H9 (cell line): ENCODE measurements around the gene ARFGEF2. TPM values are rescaled to one million over a fixed set of nuclear protein-coding genes. Genes with fewer than 3 reads are reported as not detected.

Experiments
- DNase-seq: peaks from one replicate; pipeline ENCODE4 v3.0.0-alpha.2; 2017
- H2AFZ ChIP-seq: one replicate; pipeline ENCODE4 v1.6.1; 2013; ENCODE audit warnings: mild to moderate bottlenecking, low read length, control low read depth, moderate library complexity
- H2AK5ac ChIP-seq: 2 replicates; pipeline ENCODE4 v1.6.1; 2013; ENCODE audit warnings: low read length, control low read depth, mixed read lengths; ENCODE audit not compliant: insufficient read length
- H2BK120ac ChIP-seq: one replicate; pipeline ENCODE4 v1.6.1; 2013; ENCODE audit warnings: low read depth, mild to moderate bottlenecking, low read length, control low read depth, inconsistent platforms; ENCODE audit not compliant: poor library complexity, severe bottlenecking
- H2BK12ac ChIP-seq: 2 replicates; pipeline ENCODE4 v1.6.1; 2013; ENCODE audit warnings: low read length, control low read depth, mixed read lengths, low read depth; ENCODE audit not compliant: insufficient read length
- H2BK15ac ChIP-seq: 2 replicates; pipeline ENCODE4 v1.6.1; 2013; ENCODE audit warnings: low read depth, low read length, control low read depth
- H2BK20ac ChIP-seq: one replicate; pipeline ENCODE4 v1.6.1; 2013; ENCODE audit warnings: low read depth, mild to moderate bottlenecking, low read length, control low read depth, inconsistent platforms; ENCODE audit not compliant: poor library complexity, severe bottlenecking
- H2BK5ac ChIP-seq: 2 replicates; pipeline ENCODE4 v1.6.1; 2013; ENCODE audit warnings: low read length, control low read depth, mixed read lengths; ENCODE audit not compliant: insufficient read length
- H3K14ac ChIP-seq: 2 replicates; pipeline ENCODE4 v1.6.1; 2013; ENCODE audit warnings: low read length, control low read depth; ENCODE audit not compliant: insufficient read depth
- H3K18ac ChIP-seq: 2 replicates; pipeline ENCODE4 v1.6.1; 2013; ENCODE audit warnings: low read depth, mild to moderate bottlenecking, mixed read lengths, low read length, control low read depth; ENCODE audit not compliant: insufficient read length
- H3K23ac ChIP-seq: 2 replicates; pipeline ENCODE4 v1.6.1; 2013; ENCODE audit warnings: low read length, control low read depth, mixed read lengths, low read depth; ENCODE audit not compliant: insufficient read length
- H3K23me2 ChIP-seq: 2 replicates; pipeline ENCODE4 v1.6.1; 2013; ENCODE audit warnings: low read depth, mild to moderate bottlenecking, mixed read lengths, low read length, control low read depth; ENCODE audit not compliant: insufficient read length, poor library complexity, severe bottlenecking
- H3K27ac ChIP-seq: 2 replicates; pipeline ENCODE4 v1.5.1; 2013; ENCODE audit warnings: low read length, control low read depth, mixed read lengths, low read depth; ENCODE audit not compliant: insufficient read length
- H3K27me3 ChIP-seq: 2 replicates; pipeline ENCODE4 v1.6.1; 2013; ENCODE audit warnings: low read length, control low read depth, inconsistent platforms; ENCODE audit not compliant: insufficient read depth
- H3K4ac ChIP-seq: 2 replicates; pipeline ENCODE4 v1.6.1; 2013; ENCODE audit warnings: low read depth, mild to moderate bottlenecking, control low read depth, inconsistent platforms, low read length, moderate library complexity
- H3K4me1 ChIP-seq: 2 replicates; pipeline ENCODE4 v1.6.1; 2013; ENCODE audit warnings: low read length, control low read depth, inconsistent platforms; ENCODE audit not compliant: insufficient read depth
- H3K4me2 ChIP-seq: 2 replicates; pipeline ENCODE4 v1.6.1; 2013; ENCODE audit warnings: low read length, control low read depth, mixed read lengths; ENCODE audit not compliant: insufficient read length, insufficient read depth
- H3K56ac ChIP-seq: 2 replicates; pipeline ENCODE4 v1.6.1; 2013; ENCODE audit warnings: low read depth, mild to moderate bottlenecking, mixed read lengths, low read length, control low read depth; ENCODE audit not compliant: insufficient read length
- H3K79me1 ChIP-seq: 2 replicates; pipeline ENCODE4 v1.6.1; 2013; ENCODE audit warnings: low read depth, mild to moderate bottlenecking, moderate library complexity, low read length, control low read depth, inconsistent platforms; ENCODE audit not compliant: insufficient read depth, poor library complexity, severe bottlenecking
- H3K79me2 ChIP-seq: 2 replicates; pipeline ENCODE4 v1.6.1; 2013; ENCODE audit warnings: low read length, control low read depth, inconsistent platforms; ENCODE audit not compliant: insufficient read depth
- H3K9ac ChIP-seq: 2 replicates; pipeline ENCODE4 v1.6.1; 2013; ENCODE audit warnings: low read length, control low read depth, mixed read lengths; ENCODE audit not compliant: insufficient read length; ENCODE audit errors: extremely low read depth
- H3K9me3 ChIP-seq: one replicate; pipeline ENCODE4 v1.6.1; 2013; ENCODE audit warnings: low read depth, low read length, inconsistent platforms; ENCODE audit not compliant: control insufficient read depth
- H3T11ph ChIP-seq: one replicate; pipeline ENCODE4 v1.6.1; 2013; ENCODE audit warnings: mild to moderate bottlenecking, low read length, control low read depth, inconsistent platforms
- H4K20me1 ChIP-seq: one replicate; pipeline ENCODE4 v1.6.1; 2013; ENCODE audit not compliant: control insufficient read depth, insufficient read length, insufficient read depth
- H4K5ac ChIP-seq: 2 replicates; pipeline ENCODE4 v1.6.1; 2013; ENCODE audit warnings: low read depth, mild to moderate bottlenecking, mixed read lengths, low read length, control low read depth; ENCODE audit not compliant: insufficient read length
- H4K8ac ChIP-seq: replicated peaks from 2 replicates; pipeline ENCODE4 v1.6.1; 2013; ENCODE audit warnings: low read length, control low read depth, mixed read lengths, low read depth; ENCODE audit not compliant: insufficient read length
- H4K91ac ChIP-seq: 2 replicates; pipeline ENCODE4 v1.6.1; 2013; ENCODE audit warnings: low read depth, mild to moderate bottlenecking, moderate library complexity, mixed read lengths, low read length, control low read depth; ENCODE audit not compliant: insufficient read length
- H3K27ac Mint-ChIP-seq, 3 experiments: 2 replicates in 2 of 3; 3 replicates in 1 of 3; pipeline ENCODE4 v1.8.0; 2020 to 2021; ENCODE audit warnings: mixed read lengths in 3 of 3, mild to moderate bottlenecking in 1 of 3, moderate library complexity in 1 of 3
- H3K27me3 Mint-ChIP-seq: 2 replicates; pipeline ENCODE4 v1.8.0; 2021; ENCODE audit warnings: low read depth, mild to moderate bottlenecking, moderate library complexity, mixed read lengths
- H3K36me3 Mint-ChIP-seq, 3 experiments: 2 replicates in 2 of 3; 3 replicates in 1 of 3; pipeline ENCODE4 v1.8.0; 2020 to 2021; ENCODE audit warnings: low read depth in 3 of 3, mixed read lengths in 3 of 3; ENCODE audit not compliant: insufficient read depth in 1 of 3
- H3K4me1 Mint-ChIP-seq, 2 experiments: 2 replicates each; pipeline ENCODE4 v1.8.0; 2020; ENCODE audit warnings: mixed read lengths in 2 of 2
- H3K4me3 Mint-ChIP-seq, 2 experiments: 2 replicates in 1 of 2; 3 replicates in 1 of 2; pipeline ENCODE4 v1.8.0; 2020 to 2021; ENCODE audit warnings: mild to moderate bottlenecking in 2 of 2, mixed read lengths in 2 of 2, moderate library complexity in 1 of 2
- H3K9me3 Mint-ChIP-seq, 2 experiments: 2 replicates in 1 of 2; 3 replicates in 1 of 2; pipeline ENCODE4 v1.8.0; 2020; ENCODE audit warnings: mild to moderate bottlenecking in 2 of 2, mixed read lengths in 2 of 2, moderate library complexity in 1 of 2
- CTCF ChIP-seq: fragments of 200-600 bp; sonication (generic); conservative IDR thresholded peaks from 3 replicates; pipeline ENCODE4 v1.8.0; 2021; ENCODE audit warnings: antibody characterized with exemption, mild to moderate bottlenecking
- WGBS: extraction: QIAGEN DNeasy Blood & Tissue Kit; methylation state at CpG from one replicate; pipeline ENCODE4 v1.1.7; 2013; ENCODE audit warnings: missing lambda C conversion rate, low lambda C conversion rate, mixed read lengths; ENCODE audit not compliant: insufficient read length; ENCODE audit errors: extremely low coverage; 5-methylcytosine and 5-hydroxymethylcytosine counted together
- total RNA-seq: library from RNA; stranded (reverse); gene quantifications from 2 replicates; pipeline ENCODE4 v1.2.1, GENCODE V29; 2021

The ARFGEF2 gene
- total RNA-seq, 1 experiment from 2014 or later, result 16.6 TPM

- H3K27ac Mint-ChIP-seq, result no peak overlapping the region
- WGBS, result no CpG with 5 or more reads among the region's 11 CpGs
- Histone ChIP-seq H2AK5ac (no peak overlapping the region), H2BK15ac (no peak overlapping the region), H3K4me2 (no peak overlapping the region), H3K79me2 (no peaks in the 10 kb centered on the region), H4K20me1 (no peaks in the 10 kb centered on the region), H3K23ac (no peak overlapping the region), H3K14ac (no peak overlapping the region), H3K18ac (no peak overlapping the region), H4K5ac (no peak overlapping the region), H4K91ac (no peak overlapping the region), H3K27me3 (no peaks in the 10 kb centered on the region), H2BK5ac (no peak overlapping the region), H3K9me3 (no peaks in the 10 kb centered on the region), H2BK120ac (no peak overlapping the region), H3K4ac (no peak overlapping the region), H3K56ac (no peak overlapping the region), H2AFZ (no peak overlapping the region), H3K4me1 (no peaks in the 10 kb centered on the region), H3K79me1 (no peaks in the 10 kb centered on the region), H2BK12ac (no peak overlapping the region), H3K23me2 (no peaks in the 10 kb centered on the region), H3T11ph (no peak overlapping the region), H3K27ac (no peak overlapping the region), H4K8ac (no peak overlapping the region), H2BK20ac (no peak overlapping the region), H3K9ac (no peak overlapping the region)
- TF ChIP-seq CTCF, result no peak
- H3K4me1 Mint-ChIP-seq, result no peaks in the 10 kb centered on the region
- no peak overlapping the region for H3K4me3 Mint-ChIP-seq
- peaks cover 0 to 30% (median 20%) of the 10 kb centered on the region in 3 experiments; a peak in 5 of 7 replicates for H3K36me3 Mint-ChIP-seq
- DNase-seq, result no peak
- no peaks in the 10 kb centered on the region for H3K27me3 Mint-ChIP-seq
- no peaks in the 10 kb centered on the region; a peak in 1 of 5 replicates for H3K9me3 Mint-ChIP-seq
These were observed 41.7 kb downstream of the ARFGEF2 start for GRCh38 chr20:48962976-48963771.
